ENCODE data around the gene IQSEC1.

The IQSEC1 gene

GRCh38 chr3:13073326-13074005 is at the start of gene IQSEC1:
TSS of gene IQSEC1 (minus strand) at chr3:13073429. CDS start at chr3:13073014, 415 bp downstream.
- peak; percentile 88 for DNase-seq

GRCh38 chr3:13122081-13123012 is 49.1 kb upstream of the IQSEC1 start:
- no peak for DNase-seq

- no peak for DNase-seq
These were observed 48.3 kb upstream of the IQSEC1 start for GRCh38 chr3:13121553-13122001.

- no peak for DNase-seq
These were observed 47.8 kb upstream of the IQSEC1 start for GRCh38 chr3:13120928-13121552.

- no peak for DNase-seq
These were observed 47.2 kb upstream of the IQSEC1 start for GRCh38 chr3:13120289-13120927.

GRCh38 chr3:13119471-13120220 is 46.4 kb upstream of the IQSEC1 start:
- no peak for DNase-seq

DNA sequence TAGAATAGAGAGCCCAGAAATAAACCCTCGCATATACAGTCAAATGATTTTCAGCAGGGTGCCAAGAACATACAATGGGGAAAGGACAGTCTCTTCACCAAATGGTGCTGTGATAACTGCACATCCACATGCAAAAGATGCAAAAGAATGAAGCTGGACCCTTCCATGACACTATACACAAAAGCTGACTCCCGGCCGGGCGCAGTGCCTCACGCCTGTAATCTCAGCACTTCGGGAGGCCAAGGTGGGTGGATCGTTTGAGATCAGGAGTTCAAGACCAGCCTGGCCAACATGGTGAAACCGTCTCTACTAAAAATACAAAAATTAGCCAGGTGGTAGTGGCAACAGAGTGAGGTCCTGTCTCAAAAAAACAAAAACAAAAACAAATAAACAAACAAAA is 43.2 kb upstream of the IQSEC1 start:
- DNase-seq, result no peak

- DNase-seq, result no peak
These were observed 42.8 kb upstream of the IQSEC1 start for GRCh38 chr3:13115991-13116390.

DNA sequence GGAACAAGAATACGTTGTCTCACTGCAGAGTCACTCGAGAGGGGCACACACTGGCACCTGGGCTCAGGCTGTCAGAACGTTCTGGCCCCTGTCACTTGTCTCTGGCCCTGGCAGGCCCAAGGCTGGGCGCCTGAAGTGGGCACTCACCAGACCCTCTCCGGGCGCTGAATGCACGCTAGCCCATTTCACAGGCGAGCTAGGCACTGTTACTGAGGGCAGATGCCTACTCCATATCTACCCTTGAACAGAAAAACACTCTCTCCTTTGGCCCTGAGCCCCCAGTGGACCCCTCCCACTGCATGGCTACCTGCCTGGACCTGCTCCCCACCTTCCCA is 42.3 kb upstream of the IQSEC1 start:
- no peak for DNase-seq

DNA sequence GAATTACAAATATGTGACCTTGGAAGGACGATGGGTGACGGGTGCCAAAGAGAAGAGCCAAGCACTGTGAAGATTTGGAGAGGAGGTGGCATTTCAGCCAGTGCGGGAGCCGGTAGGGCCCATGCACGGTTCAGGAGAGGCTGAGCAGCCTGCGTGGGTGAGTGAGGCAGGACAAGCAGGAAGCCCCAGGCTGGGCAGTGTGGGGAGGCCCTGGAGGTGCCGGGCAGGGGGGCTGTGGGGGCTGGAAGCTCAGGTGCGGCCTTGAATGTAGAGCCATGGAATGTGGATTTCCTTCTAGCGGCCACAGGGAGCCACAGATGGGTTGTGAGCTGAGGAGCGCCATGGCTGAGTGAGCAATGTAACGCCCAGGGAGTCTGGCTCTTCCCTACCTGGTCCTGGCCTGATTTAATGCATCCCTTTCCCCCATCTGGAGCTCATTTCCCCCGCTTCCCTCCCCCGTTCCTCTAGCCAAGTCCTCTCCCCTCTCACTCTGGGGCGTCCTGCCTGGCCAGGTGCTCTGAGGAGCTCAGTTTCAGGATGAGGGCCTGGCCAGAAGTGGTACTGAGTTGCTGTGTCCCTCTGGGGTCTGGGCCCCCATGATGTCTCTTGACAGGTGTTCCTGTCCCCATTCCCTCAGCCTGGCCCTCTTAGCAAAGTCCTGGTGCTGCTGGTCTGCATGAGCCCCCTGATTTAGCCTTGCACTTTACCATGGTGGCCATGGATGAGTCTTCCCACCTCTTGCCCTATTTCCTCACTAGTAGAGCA is 41.8 kb upstream of the IQSEC1 start:
- DNase-seq, result no peak

GRCh38 chr3:13113346-13114330 is 40.4 kb upstream of the IQSEC1 start:
- no peak for DNase-seq

- no peak for DNase-seq
These were observed 39.5 kb upstream of the IQSEC1 start for GRCh38 chr3:13112521-13113345.

DNA sequence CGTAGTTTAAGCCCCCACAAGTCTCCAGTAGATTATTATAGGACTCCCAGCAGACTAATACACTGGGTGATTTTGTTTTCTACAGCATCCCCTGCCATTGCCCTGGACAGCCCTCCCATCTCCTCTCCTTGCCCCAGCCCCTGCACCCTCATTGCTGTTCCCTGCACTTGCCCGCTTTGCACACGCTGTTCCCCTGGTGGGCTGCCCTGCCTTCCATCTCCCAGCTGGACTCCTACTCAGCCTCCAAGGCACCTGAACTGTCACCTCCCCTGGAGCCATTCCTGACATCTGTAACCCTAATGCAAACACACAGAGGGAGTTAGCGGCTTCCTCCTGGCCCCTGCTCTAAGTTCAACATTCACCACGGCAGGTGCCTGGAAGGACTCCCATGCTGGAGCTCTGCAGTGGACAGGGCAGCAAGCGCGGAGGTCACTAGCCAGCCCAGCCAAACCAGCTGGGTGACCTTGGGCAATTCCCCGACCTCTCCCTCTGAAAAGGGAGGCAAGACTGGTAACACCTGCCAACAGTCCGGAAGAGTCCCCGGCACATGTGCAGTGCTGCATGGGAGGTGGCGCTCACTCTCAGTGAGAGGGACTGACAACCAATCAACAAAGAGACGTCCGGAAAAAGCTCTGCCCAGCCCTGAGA is 38.8 kb upstream of the IQSEC1 start:
- DNase-seq, result no peak

GRCh38 chr3:13111173-13111872 is 38.1 kb upstream of the IQSEC1 start:
- no peak for DNase-seq

GRCh38 chr3:13110678-13111116 is 37.5 kb upstream of the IQSEC1 start:
- DNase-seq, result no peak

GRCh38 chr3:13109516-13109915 is 36.3 kb upstream of the IQSEC1 start:
- DNase-seq, result no peak

- no peak for DNase-seq
These were observed 35.6 kb upstream of the IQSEC1 start for GRCh38 chr3:13108861-13109260.

- no peak for DNase-seq
These were observed 34.4 kb upstream of the IQSEC1 start for GRCh38 chr3:13107661-13108060.

All from activated CD8-positive, alpha-beta memory T cell treated with anti-CD3 and anti-CD28 coated beads, Interleukin-2, amount 50 U/mL, for 48 hours (primary cell).